CD14-positive monocyte (primary cell): Measurements from ENCODE around the gene CASK. TPM values are rescaled to one million over a fixed set of nuclear protein-coding genes. Genes with fewer than 3 reads are reported as not detected.
A peak's percentile ranks its signal among the peaks of the same experiment; 100 is the strongest.

Experiments used
- DNase-seq, 3 donors: peaks; one replicate each; pipeline ENCODE4 v3.0.0-alpha.2; 2011 to 2022
- H2AFZ ChIP-seq: 2 replicates; pipeline ENCODE4 v1.6.0; 2012; ENCODE audit warnings: mild to moderate bottlenecking, low read depth, low read length, inconsistent platforms; ENCODE audit not compliant: insufficient read depth, poor library complexity, severe bottlenecking
- H3K27ac ChIP-seq, 2 donors: 1 replicate in 1 of 2; 2 replicates in 1 of 2; pipeline ENCODE4 v1.5.1; 2012 to 2013; ENCODE audit warnings: low read length in 2 of 2, control low read depth in 1 of 2, inconsistent platforms in 1 of 2, low read depth in 1 of 2, mild to moderate bottlenecking in 1 of 2
- H3K27me3 ChIP-seq, 2 donors: one replicate each; pipeline versions ENCODE4 v1.6.0 to v1.6.1; 2011 to 2013; ENCODE audit warnings: low read length in 2 of 2; ENCODE audit not compliant: control insufficient read depth in 2 of 2, insufficient read depth in 2 of 2
- H3K36me3 ChIP-seq, 2 donors: replicated peaks in 1 of 2; 1 replicate in 1 of 2; 2 replicates in 1 of 2; pipeline versions ENCODE4 v1.5.1 to v1.6.1; 2012 to 2013; ENCODE audit warnings: low read length in 2 of 2, control low read depth in 1 of 2, inconsistent platforms in 1 of 2, mild to moderate bottlenecking in 1 of 2; ENCODE audit not compliant: insufficient read depth in 2 of 2, control insufficient read depth in 1 of 2
- H3K4me1 ChIP-seq, 2 donors: 1 replicate in 1 of 2; 2 replicates in 1 of 2; pipeline versions ENCODE4 v1.5.1 to v1.6.1; 2012 to 2013; ENCODE audit warnings: low read length in 2 of 2, control low read depth in 1 of 2, inconsistent platforms in 1 of 2, mild to moderate bottlenecking in 1 of 2, moderate library complexity in 1 of 2; ENCODE audit not compliant: insufficient read depth in 2 of 2, control insufficient read depth in 1 of 2
- H3K4me2 ChIP-seq: replicated peaks from 2 replicates; pipeline ENCODE3; 2012; ENCODE audit warnings: low read length, moderate library complexity, mild to moderate bottlenecking; ENCODE audit not compliant: poor library complexity, severe bottlenecking; ENCODE audit errors: extremely low read depth
- H3K4me3 ChIP-seq, 3 experiments: fragments of 200-600 bp in 1 of 3; sonication (generic) in 1 of 3; replicated peaks in 1 of 3; 1 replicate in 2 of 3; 2 replicates in 1 of 3; pipeline ENCODE4 v1.5.1; 2011 to 2013; ENCODE audit warnings: low read length in 3 of 3, mild to moderate bottlenecking in 3 of 3, control low read depth in 2 of 3, low read depth in 2 of 3, inconsistent platforms in 1 of 3, moderate library complexity in 1 of 3
- H3K79me2 ChIP-seq: 2 replicates; pipeline ENCODE4 v1.6.0; 2012; ENCODE audit warnings: mild to moderate bottlenecking, control low read depth, inconsistent platforms, low read length, moderate library complexity; ENCODE audit not compliant: insufficient read depth
- H3K9ac ChIP-seq: 2 replicates; pipeline ENCODE4 v1.6.0; 2017; ENCODE audit warnings: low read length, mild to moderate bottlenecking; ENCODE audit not compliant: insufficient read depth, poor library complexity, severe bottlenecking
- H3K9me3 ChIP-seq, 2 donors: replicated peaks in 1 of 2; 1 replicate in 1 of 2; 2 replicates in 1 of 2; pipeline versions ENCODE4 v1.5.1 to v1.6.1; 2012 to 2013; ENCODE audit warnings: low read length in 2 of 2, control low read depth in 1 of 2; ENCODE audit not compliant: control insufficient read depth in 1 of 2, insufficient read depth in 1 of 2
- H4K20me1 ChIP-seq: 2 replicates; pipeline ENCODE4 v1.6.0; 2012; ENCODE audit warnings: mild to moderate bottlenecking, low read length, control low read depth, moderate library complexity; ENCODE audit not compliant: insufficient read depth
- H3K27ac Mint-ChIP-seq, 7 donors: one replicate each; pipeline ENCODE4 v1.8.0; 2020; ENCODE audit warnings: mild to moderate bottlenecking in 7 of 7, mixed read lengths in 7 of 7, moderate library complexity in 6 of 7, inconsistent platforms in 2 of 7
- H3K27me3 Mint-ChIP-seq, 3 donors: one replicate each; pipeline ENCODE4 v1.8.0; 2021 to 2022; ENCODE audit warnings: low read depth in 3 of 3, mild to moderate bottlenecking in 3 of 3, mixed read lengths in 3 of 3, moderate library complexity in 3 of 3, inconsistent platforms in 1 of 3
- H3K36me3 Mint-ChIP-seq, 2 donors: one replicate each; pipeline ENCODE4 v1.8.0; 2020; ENCODE audit warnings: mixed read lengths in 2 of 2, inconsistent platforms in 1 of 2, mild to moderate bottlenecking in 1 of 2
- H3K4me1 Mint-ChIP-seq: one replicate; pipeline ENCODE4 v1.8.0; 2020; ENCODE audit warnings: mild to moderate bottlenecking, mixed read lengths
- H3K4me3 Mint-ChIP-seq, 2 donors: one replicate each; pipeline ENCODE4 v1.8.0; 2020; ENCODE audit warnings: mild to moderate bottlenecking in 2 of 2, mixed read lengths in 2 of 2, moderate library complexity in 1 of 2
- H3K9me3 Mint-ChIP-seq, 7 donors: one replicate each; pipeline ENCODE4 v1.8.0; 2020 to 2022; ENCODE audit warnings: mixed read lengths in 7 of 7, mild to moderate bottlenecking in 6 of 7, moderate library complexity in 6 of 7, inconsistent platforms in 2 of 7
- CTCF ChIP-seq: fragments of 200-600 bp; IDR thresholded peaks from one replicate; pipeline ENCODE4 v1.8.0; 2022; ENCODE audit warnings: antibody characterized with exemption, mild to moderate bottlenecking
- WGBS: methylation state at CpG from one replicate; pipeline ENCODE4 v1.1.5; 2013; ENCODE audit warnings: missing lambda C conversion rate; ENCODE audit not compliant: insufficient coverage; 5-methylcytosine and 5-hydroxymethylcytosine counted together
- intact Hi-C, 2 donors: fragments of 100-400 bp; cut with micrococcal nuclease; formaldehyde crosslinking; loops; one replicate each; pipeline versions ENCODE4 v1.15.0 to v1.15.1; 2023
- polyA plus RNA-seq, 3 donors: library from polyadenylated mRNA; depleted of rRNA in 1 of 3; unstranded in 2 of 3; stranded (reverse) in 1 of 3; fragments of 300-500 nt in 2 of 3; fragments of >200 nt in 1 of 3; fragmentation: Illumina TruSeq in 2 of 3; gene quantifications; 1 replicate in 2 of 3; 2 replicates in 1 of 3; pipeline ENCODE4 v1.2.3, GENCODE V29; 2012 to 2021

Gene CASK
- polyA plus RNA-seq, 3 donors: 0.48 to 7.4 (median 2.5) TPM

- Histone ChIP-seq H3K27me3 (no peaks in the 10 kb centered on the region), H3K4me3 (peak overlapping the region in 1 of 3 experiments; percentile 74), H3K27ac (no peak overlapping the region), H3K79me2 (no peaks in the 10 kb centered on the region), H3K36me3 (no peaks in the 10 kb centered on the region), H3K9me3 (no peaks in the 10 kb centered on the region), H3K9ac (no peak overlapping the region), H4K20me1 (no peaks in the 10 kb centered on the region), H2AFZ (no peak overlapping the region), H3K4me2 (peak overlapping the region; percentile 68), H3K4me1 (peaks cover 48 to 67% of the 10 kb centered on the region in 2 donors)
- DNase-seq: peak in 1 of 3 donors; percentile 12
- Mint-ChIP-seq H3K36me3 (peaks cover 0 to 3% of the 10 kb centered on the region in 2 donors), H3K4me1 (peaks cover 54% of the 10 kb centered on the region), H3K27me3 (peaks cover 0 to 5% (median 0%) of the 10 kb centered on the region in 3 donors), H3K4me3 (peak overlapping the region in 1 of 2 donors; percentile 69), H3K27ac (peak overlapping the region; percentile 1 to 81 (median 58)), H3K9me3 (peaks cover 0 to 4% (median 0%) of the 10 kb centered on the region in 7 donors)
- no peak for TF ChIP-seq CTCF
- WGBS: no CpG with 5 or more reads among the region's 2 CpGs
- intact Hi-C loops: no loop called here
These were observed 235.2 kb downstream of the CASK start for GRCh38 chrX:41688156-41688555.

GRCh38 chrX:41686788-41687187, 236.6 kb downstream of the CASK start:
- Mint-ChIP-seq H3K27me3 (peaks cover 0 to 6% (median 0%) of the 10 kb centered on the region in 3 donors), H3K36me3 (no peaks in the 10 kb centered on the region), H3K4me3 (peak overlapping the region in 1 of 2 donors; percentile 51), H3K27ac (peak overlapping the region in 4 of 7 donors; percentile 7 to 88 (median 46)), H3K4me1 (peaks cover 41% of the 10 kb centered on the region), H3K9me3 (peaks cover 0 to 3% (median 0%) of the 10 kb centered on the region in 7 donors)
- peaks cover 35 to 53% of the 10 kb centered on the region in 2 donors for H3K4me1 ChIP-seq
- WGBS: no CpG with 5 or more reads among the region's 4 CpGs
- no peaks in the 10 kb centered on the region for H3K36me3 ChIP-seq
- TF ChIP-seq CTCF: no peak
- H2AFZ ChIP-seq: no peak overlapping the region
- no peaks in the 10 kb centered on the region for H3K79me2 ChIP-seq
- H3K9me3 ChIP-seq: no peaks in the 10 kb centered on the region
- H4K20me1 ChIP-seq: no peaks in the 10 kb centered on the region
- peak overlapping the region in 1 of 2 donors; percentile 54 for H3K27ac ChIP-seq
- intact Hi-C loops: no loop called here
- peak overlapping the region; percentile 68 for H3K4me2 ChIP-seq
- no peaks in the 10 kb centered on the region for H3K27me3 ChIP-seq
- DNase-seq: peak; percentile 23 to 37 (median 28)
- H3K9ac ChIP-seq: no peak overlapping the region
- H3K4me3 ChIP-seq: peak overlapping the region in 1 of 3 experiments; percentile 27
